ENCODE measurements around the gene NAT8L. TPM values are rescaled to one million over a fixed set of nuclear protein-coding genes. Genes with fewer than 3 reads are reported as not detected.
A peak's percentile ranks its signal among the peaks of the same experiment; 100 is the strongest.

NAT8L gene
- total and polyA plus RNA-seq, 8 donors, result 0.31 to 0.73 (median 0.50) TPM; not detected in 4

GRCh38 chr4:2051086-2051485 lies 8.0 kb upstream of the NAT8L start:
- peaks cover 0 to 7% (median 3%) of the 10 kb centered on the region in 4 donors for H3K4me1 ChIP-seq
- peaks cover 0 to 86% (median 17%) of the 10 kb centered on the region in 3 donors for H3K27me3 ChIP-seq
- no peaks in the 10 kb centered on the region for H3K36me3 ChIP-seq
- H3K9me3 ChIP-seq, result no peaks in the 10 kb centered on the region
- no peak overlapping the region for H3K27ac ChIP-seq
- TF ChIP-seq CTCF (IDR thresholded peaks at IDR 0.05) (no peak), POLR2A (IDR thresholded peaks at IDR 0.05) (no peak), POLR2AphosphoS5 (IDR thresholded peaks at IDR 0.05) (no peak), EP300 (IDR thresholded peaks at IDR 0.05) (no peak)
- DNase-seq, result no peak
- no peak overlapping the region for H3K4me3 ChIP-seq
- intact Hi-C loops (cut with DNase I; ENCODE audit: low total_unique reads), result no loop called here
- WGBS, 5 donors, result 67 to 73% (median 70%) methylated on average over 10 of the region's 10 CpGs

GRCh38 chr4:2054217-2054616 lies 4.9 kb upstream of the NAT8L start:
- Histone ChIP-seq H3K4me1 (peaks cover 7 to 9% (median 8%) of the 10 kb centered on the region in 4 donors), H3K27ac (no peak overlapping the region), H3K27me3 (peaks cover 12 to 86% (median 20%) of the 10 kb centered on the region in 3 donors), H3K9me3 (no peaks in the 10 kb centered on the region), H3K36me3 (no peaks in the 10 kb centered on the region), H3K4me3 (no peak overlapping the region)
- 68 to 86% (median 74%) methylated on average over 6 of the region's 6 CpGs for WGBS, 5 donors
- TF ChIP-seq EP300 (IDR thresholded peaks at IDR 0.05), result no peak
- TF ChIP-seq POLR2A (IDR thresholded peaks at IDR 0.05), result no peak
- TF ChIP-seq CTCF (IDR thresholded peaks at IDR 0.05), result no peak
- TF ChIP-seq POLR2AphosphoS5 (IDR thresholded peaks at IDR 0.05), result no peak
- intact Hi-C loops (cut with DNase I; ENCODE audit: low total_unique reads), result no loop called here
- no peak for DNase-seq

GRCh38 chr4:2057382-2058065 lies 1.6 kb upstream of the NAT8L start:
- Histone ChIP-seq H3K9me3 (no peaks in the 10 kb centered on the region), H3K27me3 (peaks cover 18 to 94% (median 43%) of the 10 kb centered on the region in 3 donors), H3K27ac (no peak overlapping the region), H3K4me3 (no peak overlapping the region), H3K4me1 (peaks cover 20 to 24% (median 23%) of the 10 kb centered on the region in 4 donors), H3K36me3 (no peaks in the 10 kb centered on the region)
- intact Hi-C loops (cut with DNase I; ENCODE audit: low total_unique reads), result no loop called here
- TF ChIP-seq POLR2A (IDR thresholded peaks at IDR 0.05), result no peak
- no peak for TF ChIP-seq EP300 (IDR thresholded peaks at IDR 0.05)
- TF ChIP-seq POLR2AphosphoS5 (IDR thresholded peaks at IDR 0.05), result no peak
- no peak for TF ChIP-seq CTCF (IDR thresholded peaks at IDR 0.05)
- WGBS, 5 donors, result 71 to 81% (median 76%) methylated on average over 26 of the region's 26 CpGs
- no peak for DNase-seq

- WGBS, 5 donors, result 2 to 7% (median 2%) methylated on average over 16 to 93 of the region's 93 CpGs
- Histone ChIP-seq H3K27me3 (peaks cover 18 to 92% (median 44%) of the 10 kb centered on the region in 3 donors), H3K36me3 (no peaks in the 10 kb centered on the region), H3K4me1 (peaks cover 20 to 24% (median 23%) of the 10 kb centered on the region in 4 donors), H3K9me3 (no peaks in the 10 kb centered on the region), H3K27ac (no peak overlapping the region), H3K4me3 (peak overlapping the region; percentile 44 to 52 (median 48))
- no peak for TF ChIP-seq CTCF (IDR thresholded peaks at IDR 0.05)
- TF ChIP-seq POLR2AphosphoS5 (IDR thresholded peaks at IDR 0.05), result no peak
- TF ChIP-seq POLR2A (IDR thresholded peaks at IDR 0.05), result no peak
- no peak for TF ChIP-seq EP300 (IDR thresholded peaks at IDR 0.05)
- DNase-seq, result peak in 1 of 2 donors; percentile 56
- intact Hi-C loops (cut with DNase I; ENCODE audit: low total_unique reads), result no loop called here
Measured at GRCh38 chr4:2058264-2059045, 672 bp upstream of the NAT8L start.
